Cardiac fibroblast (primary cell): Measurements from ENCODE around the gene SUCLG1.

Experiments used
- DNase-seq, 2 donors: peaks; one replicate each; pipeline versions ENCODE4 v3.0.0 to v3.0.0-alpha.2; 2010; ENCODE audit warnings: low read depth in 2 of 2
- H3K4me3 ChIP-seq, 2 donors: replicated peaks in 1 of 2; 1 replicate in 1 of 2; 2 replicates in 1 of 2; pipeline ENCODE4 v1.5.1; 2011; ENCODE audit warnings: low read depth in 2 of 2, low read length in 2 of 2, mild to moderate bottlenecking in 2 of 2, moderate library complexity in 1 of 2
- CTCF ChIP-seq: IDR thresholded peaks from one replicate; pipeline ENCODE4 v1.5.1; 2011; ENCODE audit warnings: low read depth, mild to moderate bottlenecking, low read length, inconsistent platforms

The SUCLG1 gene

GRCh38 chr2:84493514-84493913 lies 34.4 kb upstream of the SUCLG1 start:
- H3K4me3 ChIP-seq, result no peak overlapping the region
- TF ChIP-seq CTCF, result no peak
- peak; percentile 88 to 92 for DNase-seq

GRCh38 chr2:84492571-84492970 lies 33.5 kb upstream of the SUCLG1 start:
- TF ChIP-seq CTCF, result no peak
- H3K4me3 ChIP-seq, result no peak overlapping the region
- DNase-seq, result no peak

- no peak for TF ChIP-seq CTCF
- no peak for DNase-seq
- H3K4me3 ChIP-seq, result no peak overlapping the region
Measured at GRCh38 chr2:84491741-84492140, 32.7 kb upstream of the SUCLG1 start.

- DNase-seq, result no peak
- no peak overlapping the region for H3K4me3 ChIP-seq
- no peak for TF ChIP-seq CTCF
Measured at GRCh38 chr2:84491256-84491655, 32.2 kb upstream of the SUCLG1 start.

GRCh38 chr2:84487298-84487996 lies 28.4 kb upstream of the SUCLG1 start:
- H3K4me3 ChIP-seq, result no peak overlapping the region
- no peak for TF ChIP-seq CTCF
- peak in 1 of 2 donors; percentile 90 for DNase-seq

- H3K4me3 ChIP-seq, result no peak overlapping the region
- DNase-seq, result peak; percentile 25 to 90
- no peak for TF ChIP-seq CTCF
Measured at GRCh38 chr2:84486441-84487115, 27.5 kb upstream of the SUCLG1 start.
